GM10248 (cell line): ENCODE data around the gene RIF1.

Source experiments
- CTCF ChIA-PET: fragments of 300-600 bp; sonication (Branson Sonifier 250); formaldehyde crosslinking; extraction: SDS; loops from one replicate; lab custom pipeline; 2021; ENCODE audit warnings: antibody characterized with exemption; lab: Yijun Ruan, JAX
- POLR2A ChIA-PET: fragments of 350-650 bp; sonication (Branson Sonifier 250); formaldehyde crosslinking; extraction: SDS; loops from one replicate; lab custom pipeline; 2020; ENCODE audit warnings: antibody characterized with exemption; lab: Yijun Ruan, JAX
- DNase-seq: peaks from one replicate; pipeline ENCODE4 v3.0.0; 2012; ENCODE audit errors: extremely low spot score
- CTCF ChIP-seq: IDR thresholded peaks from 2 replicates; pipeline ENCODE4 v1.5.1; 2012; ENCODE audit warnings: mild to moderate bottlenecking, low read depth; ENCODE audit errors: extremely low read depth, missing control alignments, control extremely low read depth

The RIF1 gene

DNA sequence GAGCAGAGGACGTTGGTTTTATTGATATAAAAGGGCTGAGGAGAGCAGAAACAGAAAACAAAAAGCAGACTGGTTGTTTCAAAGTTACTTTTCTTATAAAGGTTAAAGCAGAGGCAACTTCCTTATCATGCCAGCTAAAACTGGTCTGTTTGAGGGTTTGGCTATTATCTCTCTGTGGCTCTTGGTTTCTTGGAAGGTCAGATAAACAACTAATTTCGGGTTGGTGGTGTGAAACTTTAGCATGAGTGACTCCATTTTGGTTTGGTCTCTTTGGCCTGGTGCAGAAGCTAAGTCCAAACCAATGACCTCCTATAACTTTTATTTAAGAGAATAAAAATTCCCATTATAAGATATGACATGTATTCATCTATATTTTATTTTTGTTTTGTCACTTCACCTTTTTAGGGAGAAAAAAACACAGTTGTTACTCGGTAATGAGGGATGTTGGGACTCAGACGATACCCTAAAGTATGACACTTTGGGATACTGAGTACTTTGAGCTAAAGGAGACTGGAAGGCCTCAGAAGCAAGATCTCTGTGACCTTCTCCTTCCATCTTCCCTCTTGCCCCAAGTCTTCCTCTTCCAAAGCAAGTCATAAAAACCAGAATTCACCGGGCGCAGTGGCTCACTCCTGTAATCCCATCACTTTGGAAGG, 29.0 kb upstream of the RIF1 start:
- ChIA-PET POLR2A (interaction anchor here (0.7 kb wide), 1 partner anchor 185 kb away, joined by 5 read pairs; no protein-coding TSS in a partner anchor), CTCF (interaction anchor here (1.1 kb wide), 1 partner anchor 18 kb away, joined by 3 read pairs; no protein-coding TSS in a partner anchor)
- TF ChIP-seq CTCF, result no peak
- DNase-seq, result no peak

GRCh38 chr2:151381266-151381665, 28.4 kb upstream of the RIF1 start:
- CTCF ChIA-PET, result interaction anchor here (1.1 kb wide), 1 partner anchor 19 kb away, joined by 3 read pairs; no protein-coding TSS in a partner anchor
- POLR2A ChIA-PET, result interaction anchor here (0.7 kb wide), 1 partner anchor 185 kb away, joined by 5 read pairs; no protein-coding TSS in a partner anchor
- TF ChIP-seq CTCF, result no peak
- DNase-seq, result no peak

DNA sequence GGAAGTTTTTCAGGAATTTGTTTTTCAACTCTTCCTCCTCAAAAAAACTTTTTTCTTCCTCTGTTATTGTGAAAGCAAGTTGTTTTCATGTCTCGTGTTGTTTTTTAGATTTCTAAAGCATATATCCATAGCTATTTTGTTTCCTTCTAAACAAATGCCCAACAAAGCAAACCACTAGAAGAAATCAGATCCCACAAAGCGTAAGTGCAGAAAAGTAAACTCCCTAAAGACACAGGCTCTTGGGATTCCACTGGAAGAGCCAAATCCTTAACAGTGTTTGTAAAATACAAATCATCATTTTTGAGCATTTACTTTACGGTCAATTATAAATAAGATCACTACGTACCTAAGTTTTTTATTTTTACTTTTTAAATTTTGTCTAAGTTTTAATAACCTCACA, 21.7 kb upstream of the RIF1 start:
- POLR2A ChIA-PET, result no interaction called here
- no peak for TF ChIP-seq CTCF
- no peak for DNase-seq
- CTCF ChIA-PET, result interaction anchor here (1.0 to 1.1 kb wide), 2 partner anchors 17 to 19 kb away, joined by 3 read pairs; no protein-coding TSS in a partner anchor

- CTCF ChIA-PET, result interaction anchor here (1.4 kb wide), 1 partner anchor 8 kb away, joined by 3 read pairs; no protein-coding TSS in a partner anchor
- no peak for TF ChIP-seq CTCF
- POLR2A ChIA-PET, result no interaction called here
- no peak for DNase-seq
Measured at GRCh38 chr2:151391436-151391835, 18.3 kb upstream of the RIF1 start.

- no peak for DNase-seq
- CTCF ChIA-PET, result interaction anchor here (1.0 kb wide), 1 partner anchor 15 kb away, joined by 3 read pairs; the partner anchor contains the start of gene RIF1
Measured at GRCh38 chr2:151394509-151394908, 15.2 kb upstream of the RIF1 start.

More at GRCh38 chr2:151394509-151394908, 15.2 kb upstream of the RIF1 start:
- no peak for TF ChIP-seq CTCF
- POLR2A ChIA-PET, result no interaction called here
